Trophoblast cell (in vitro differentiated cells and primary cell): ENCODE data around the gene VEPH1.
"Not testable (repeated sequence)": the region's sequence is repeated elsewhere in the genome, so short reads cannot be mapped to it uniquely, and the experiment has no call there.

Source experiments
- DNase-seq, 2 donors: peaks; one replicate each; pipeline ENCODE4 v3.0.0-alpha.2; 2016
- H2AFZ ChIP-seq: 2 replicates; pipeline ENCODE4 v1.6.1; 2013; ENCODE audit warnings: low read length, moderate library complexity, mild to moderate bottlenecking; ENCODE audit not compliant: insufficient read depth, poor library complexity
- H2AK5ac ChIP-seq: 2 replicates; pipeline ENCODE4 v1.6.1; 2013; ENCODE audit warnings: mild to moderate bottlenecking, low read length
- H2BK120ac ChIP-seq: 2 replicates; pipeline ENCODE4 v1.6.1; 2013; ENCODE audit warnings: low read length, mild to moderate bottlenecking, moderate library complexity; ENCODE audit not compliant: insufficient read depth, poor library complexity
- H2BK12ac ChIP-seq: 2 replicates; pipeline ENCODE4 v1.6.1; 2013; ENCODE audit warnings: mild to moderate bottlenecking, low read length, moderate library complexity
- H2BK5ac ChIP-seq: 2 replicates; pipeline ENCODE4 v1.6.1; 2013; ENCODE audit warnings: low read length, low read depth, moderate library complexity, mild to moderate bottlenecking; ENCODE audit not compliant: poor library complexity
- H3K14ac ChIP-seq: 2 replicates; pipeline ENCODE4 v1.6.1; 2013; ENCODE audit warnings: mild to moderate bottlenecking, low read length
- H3K18ac ChIP-seq: 2 replicates; pipeline ENCODE4 v1.6.1; 2013; ENCODE audit warnings: mild to moderate bottlenecking, low read length
- H3K23ac ChIP-seq: 2 replicates; pipeline ENCODE4 v1.6.1; 2013; ENCODE audit warnings: low read length
- H3K27ac ChIP-seq: 2 replicates; pipeline ENCODE4 v1.5.1; 2013; ENCODE audit warnings: low read depth, mild to moderate bottlenecking, inconsistent platforms, low read length, moderate library complexity
- H3K27me3 ChIP-seq: 2 replicates; pipeline ENCODE4 v1.6.1; 2013; ENCODE audit warnings: inconsistent platforms, mild to moderate bottlenecking, low read length, moderate library complexity; ENCODE audit not compliant: insufficient read depth
- H3K36me3 ChIP-seq, 2 experiments: 1 replicate in 1 of 2; 2 replicates in 1 of 2; pipeline ENCODE4 v1.6.1; 2013; ENCODE audit warnings: low read length in 2 of 2, mild to moderate bottlenecking in 2 of 2, moderate library complexity in 1 of 2; ENCODE audit not compliant: insufficient read depth in 2 of 2, control insufficient read depth in 1 of 2
- H3K4ac ChIP-seq: 2 replicates; pipeline ENCODE4 v1.6.1; 2013; ENCODE audit warnings: low read depth, mild to moderate bottlenecking, low read length, moderate library complexity
- H3K4me1 ChIP-seq, 2 experiments: 1 replicate in 1 of 2; 2 replicates in 1 of 2; pipeline ENCODE4 v1.6.1; 2013; ENCODE audit warnings: low read length in 2 of 2, mild to moderate bottlenecking in 2 of 2, moderate library complexity in 1 of 2; ENCODE audit not compliant: insufficient read depth in 2 of 2, control insufficient read depth in 1 of 2
- H3K4me2 ChIP-seq: 2 replicates; pipeline ENCODE4 v1.6.1; 2013; ENCODE audit warnings: inconsistent platforms, mild to moderate bottlenecking, low read length, moderate library complexity
- H3K4me3 ChIP-seq: 2 replicates; pipeline ENCODE4 v1.5.1; 2013; ENCODE audit warnings: mild to moderate bottlenecking, low read depth, low read length, inconsistent platforms
- H3K79me1 ChIP-seq: one replicate; pipeline ENCODE4 v1.6.1; 2013; ENCODE audit warnings: low read length
- H3K79me2 ChIP-seq: 2 replicates; pipeline ENCODE4 v1.6.1; 2013; ENCODE audit warnings: low read length, mild to moderate bottlenecking; ENCODE audit not compliant: control insufficient read depth, insufficient read depth, poor library complexity
- H3K9ac ChIP-seq: 2 replicates; pipeline ENCODE4 v1.6.1; 2013; ENCODE audit warnings: mild to moderate bottlenecking, low read length
- H3K9me3 ChIP-seq: 2 replicates; pipeline ENCODE4 v1.6.1; 2013; ENCODE audit warnings: low read depth, mild to moderate bottlenecking, control low read depth, inconsistent platforms, low read length; ENCODE audit not compliant: insufficient read depth
- H4K12ac ChIP-seq: 2 replicates; pipeline ENCODE4 v1.6.1; 2013; ENCODE audit warnings: low read depth, mild to moderate bottlenecking, low read length, moderate library complexity
- H4K8ac ChIP-seq: 2 replicates; pipeline ENCODE4 v1.6.1; 2013; ENCODE audit warnings: low read depth, mild to moderate bottlenecking, low read length, moderate library complexity
- H4K91ac ChIP-seq: one replicate; pipeline ENCODE4 v1.6.1; 2013; ENCODE audit warnings: low read depth, mild to moderate bottlenecking, low read length, moderate library complexity
- WGBS: extraction: QIAGEN DNeasy Blood & Tissue Kit; methylation state at CpG from one replicate; pipeline ENCODE4 v1.1.7; 2013; ENCODE audit warnings: missing lambda C conversion rate; ENCODE audit not compliant: insufficient read length, insufficient coverage; ENCODE audit errors: extremely low coverage; 5-methylcytosine and 5-hydroxymethylcytosine counted together

Gene VEPH1

GRCh38 chr3:157329551-157329950 lies 173.7 kb downstream of the VEPH1 start:
- DNase-seq = no peak
- H3K9me3 ChIP-seq = no peaks in the 10 kb centered on the region
- H3K4ac ChIP-seq = no peak overlapping the region
- no peak overlapping the region for H3K4me3 ChIP-seq
- H3K18ac ChIP-seq = no peak overlapping the region
- H3K79me1 ChIP-seq = no peaks in the 10 kb centered on the region
- H2AFZ ChIP-seq = no peak overlapping the region
- no peaks in the 10 kb centered on the region for H3K27me3 ChIP-seq
- no peak overlapping the region for H3K23ac ChIP-seq
- H2BK120ac ChIP-seq = no peak overlapping the region
- no peak overlapping the region for H2BK12ac ChIP-seq
- no peaks in the 10 kb centered on the region for H3K4me1 ChIP-seq
- no peak overlapping the region for H4K91ac ChIP-seq
- H3K4me2 ChIP-seq = no peak overlapping the region
- H2BK5ac ChIP-seq = no peak overlapping the region
- WGBS = no CpG with 5 or more reads among the region's 2 CpGs
- no peak overlapping the region for H3K9ac ChIP-seq
- H3K27ac ChIP-seq = no peak overlapping the region
- no peaks in the 10 kb centered on the region for H3K36me3 ChIP-seq
- H4K8ac ChIP-seq = no peak overlapping the region
- H3K14ac ChIP-seq = no peak overlapping the region
- no peak overlapping the region for H2AK5ac ChIP-seq
- no peak overlapping the region for H4K12ac ChIP-seq
- H3K79me2 ChIP-seq = no peaks in the 10 kb centered on the region

- Histone ChIP-seq H3K79me1 (no peaks in the 10 kb centered on the region), H2AK5ac (no peak overlapping the region), H2BK5ac (no peak overlapping the region), H3K27me3 (no peaks in the 10 kb centered on the region), H3K18ac (no peak overlapping the region), H3K9ac (no peak overlapping the region), H2AFZ (no peak overlapping the region), H3K4me2 (no peak overlapping the region), H3K27ac (no peak overlapping the region), H3K36me3 (no peaks in the 10 kb centered on the region), H3K4ac (no peak overlapping the region), H3K9me3 (no peaks in the 10 kb centered on the region), H3K4me3 (no peak overlapping the region), H4K12ac (no peak overlapping the region), H2BK120ac (no peak overlapping the region), H4K8ac (no peak overlapping the region), H3K14ac (no peak overlapping the region), H3K23ac (no peak overlapping the region), H3K4me1 (no peaks in the 10 kb centered on the region), H2BK12ac (no peak overlapping the region), H4K91ac (no peak overlapping the region), H3K79me2 (no peaks in the 10 kb centered on the region)
- no CpG with 5 or more reads among the region's 3 CpGs for WGBS
- DNase-seq = no peak
Measured at GRCh38 chr3:157327837-157328236, 175.4 kb downstream of the VEPH1 start.

GRCh38 chr3:157327018-157327417 lies 176.2 kb downstream of the VEPH1 start:
- Histone ChIP-seq H3K4me2 (no peak overlapping the region), H3K9me3 (no peaks in the 10 kb centered on the region), H3K9ac (no peak overlapping the region), H3K36me3 (no peaks in the 10 kb centered on the region), H4K8ac (no peak overlapping the region), H2BK12ac (no peak overlapping the region), H2AFZ (no peak overlapping the region), H2AK5ac (no peak overlapping the region), H3K18ac (no peak overlapping the region), H2BK120ac (no peak overlapping the region), H3K27me3 (no peaks in the 10 kb centered on the region), H4K91ac (no peak overlapping the region), H3K79me2 (no peaks in the 10 kb centered on the region), H3K79me1 (no peaks in the 10 kb centered on the region), H3K23ac (no peak overlapping the region), H3K27ac (no peak overlapping the region), H3K4ac (no peak overlapping the region), H3K4me1 (no peaks in the 10 kb centered on the region), H3K14ac (no peak overlapping the region), H3K4me3 (no peak overlapping the region), H4K12ac (no peak overlapping the region), H2BK5ac (no peak overlapping the region)
- WGBS = no CpG with 5 or more reads among the region's 1 CpG
- DNase-seq = no peak

GRCh38 chr3:157324869-157325268 lies 178.3 kb downstream of the VEPH1 start:
- H3K9me3 ChIP-seq, H4K8ac ChIP-seq, H3K27ac ChIP-seq, H2AK5ac ChIP-seq, H3K4me1 ChIP-seq, DNase-seq, H2BK5ac ChIP-seq, H3K4me2 ChIP-seq, H2BK120ac ChIP-seq, H4K12ac ChIP-seq, H3K18ac ChIP-seq, H3K23ac ChIP-seq, H3K27me3 ChIP-seq, H3K4ac ChIP-seq, H3K79me1 ChIP-seq, H2BK12ac ChIP-seq, H3K79me2 ChIP-seq, H3K9ac ChIP-seq, H3K14ac ChIP-seq, H4K91ac ChIP-seq, H2AFZ ChIP-seq, H3K4me3 ChIP-seq, H3K36me3 ChIP-seq: not testable (repeated sequence)
- no CpG with 5 or more reads among the region's 1 CpG for WGBS
